IPS-NIHi11 (cell line): ENCODE results near the gene ZNF98.

ENCODE experiments used
- DNase-seq: peaks from one replicate; pipeline ENCODE4 v3.0.0; 2012; ENCODE audit warnings: mixed read lengths, low spot score

ZNF98 gene

GRCh38 chr19:22422211-22422610 is at the start of gene ZNF98:
Gene ZNF98 (minus strand): TSS chr19:22422346. CDS start chr19:22422224, 122 bp downstream.
- no peak for DNase-seq

- no peak for DNase-seq
These were observed 24.5 kb upstream of the ZNF98 start for GRCh38 chr19:22446605-22447004.

- DNase-seq, result no peak
These were observed 15.9 kb upstream of the ZNF98 start for GRCh38 chr19:22438011-22438410.

GRCh38 chr19:22427960-22428913 is 6.1 kb upstream of the ZNF98 start:
- no peak for DNase-seq

GRCh38 chr19:22427547-22427946 is 5.4 kb upstream of the ZNF98 start:
- DNase-seq, result no peak

GRCh38 chr19:22426901-22427300 is 4.8 kb upstream of the ZNF98 start:
- DNase-seq, result no peak

GRCh38 chr19:22421797-22422196 is 349 bp downstream of the ZNF98 start:
- DNase-seq, result no peak

GRCh38 chr19:22354665-22355064 is 67.5 kb downstream of the ZNF98 start:
- DNase-seq, result no peak
